H9 (cell line): ENCODE data around the gene WDFY3. TPM values are rescaled to one million over a fixed set of nuclear protein-coding genes. Genes with fewer than 3 reads are reported as not detected.

Experiments
- DNase-seq: peaks from one replicate; pipeline ENCODE4 v3.0.0-alpha.2; 2017
- H2AFZ ChIP-seq: one replicate; pipeline ENCODE4 v1.6.1; 2013; ENCODE audit warnings: mild to moderate bottlenecking, low read length, control low read depth, moderate library complexity
- H2AK5ac ChIP-seq: 2 replicates; pipeline ENCODE4 v1.6.1; 2013; ENCODE audit warnings: low read length, control low read depth, mixed read lengths; ENCODE audit not compliant: insufficient read length
- H2BK120ac ChIP-seq: one replicate; pipeline ENCODE4 v1.6.1; 2013; ENCODE audit warnings: low read depth, mild to moderate bottlenecking, low read length, control low read depth, inconsistent platforms; ENCODE audit not compliant: poor library complexity, severe bottlenecking
- H2BK12ac ChIP-seq: 2 replicates; pipeline ENCODE4 v1.6.1; 2013; ENCODE audit warnings: low read length, control low read depth, mixed read lengths, low read depth; ENCODE audit not compliant: insufficient read length
- H2BK15ac ChIP-seq: 2 replicates; pipeline ENCODE4 v1.6.1; 2013; ENCODE audit warnings: low read depth, low read length, control low read depth
- H2BK20ac ChIP-seq: one replicate; pipeline ENCODE4 v1.6.1; 2013; ENCODE audit warnings: low read depth, mild to moderate bottlenecking, low read length, control low read depth, inconsistent platforms; ENCODE audit not compliant: poor library complexity, severe bottlenecking
- H2BK5ac ChIP-seq: 2 replicates; pipeline ENCODE4 v1.6.1; 2013; ENCODE audit warnings: low read length, control low read depth, mixed read lengths; ENCODE audit not compliant: insufficient read length
- H3K14ac ChIP-seq: 2 replicates; pipeline ENCODE4 v1.6.1; 2013; ENCODE audit warnings: low read length, control low read depth; ENCODE audit not compliant: insufficient read depth
- H3K18ac ChIP-seq: 2 replicates; pipeline ENCODE4 v1.6.1; 2013; ENCODE audit warnings: low read depth, mild to moderate bottlenecking, mixed read lengths, low read length, control low read depth; ENCODE audit not compliant: insufficient read length
- H3K23ac ChIP-seq: 2 replicates; pipeline ENCODE4 v1.6.1; 2013; ENCODE audit warnings: low read length, control low read depth, mixed read lengths, low read depth; ENCODE audit not compliant: insufficient read length
- H3K23me2 ChIP-seq: 2 replicates; pipeline ENCODE4 v1.6.1; 2013; ENCODE audit warnings: low read depth, mild to moderate bottlenecking, mixed read lengths, low read length, control low read depth; ENCODE audit not compliant: insufficient read length, poor library complexity, severe bottlenecking
- H3K27ac ChIP-seq: 2 replicates; pipeline ENCODE4 v1.5.1; 2013; ENCODE audit warnings: low read length, control low read depth, mixed read lengths, low read depth; ENCODE audit not compliant: insufficient read length
- H3K27me3 ChIP-seq: 2 replicates; pipeline ENCODE4 v1.6.1; 2013; ENCODE audit warnings: low read length, control low read depth, inconsistent platforms; ENCODE audit not compliant: insufficient read depth
- H3K4ac ChIP-seq: 2 replicates; pipeline ENCODE4 v1.6.1; 2013; ENCODE audit warnings: low read depth, mild to moderate bottlenecking, control low read depth, inconsistent platforms, low read length, moderate library complexity
- H3K4me1 ChIP-seq: 2 replicates; pipeline ENCODE4 v1.6.1; 2013; ENCODE audit warnings: low read length, control low read depth, inconsistent platforms; ENCODE audit not compliant: insufficient read depth
- H3K4me2 ChIP-seq: 2 replicates; pipeline ENCODE4 v1.6.1; 2013; ENCODE audit warnings: low read length, control low read depth, mixed read lengths; ENCODE audit not compliant: insufficient read length, insufficient read depth
- H3K56ac ChIP-seq: 2 replicates; pipeline ENCODE4 v1.6.1; 2013; ENCODE audit warnings: low read depth, mild to moderate bottlenecking, mixed read lengths, low read length, control low read depth; ENCODE audit not compliant: insufficient read length
- H3K79me1 ChIP-seq: 2 replicates; pipeline ENCODE4 v1.6.1; 2013; ENCODE audit warnings: low read depth, mild to moderate bottlenecking, moderate library complexity, low read length, control low read depth, inconsistent platforms; ENCODE audit not compliant: insufficient read depth, poor library complexity, severe bottlenecking
- H3K79me2 ChIP-seq: 2 replicates; pipeline ENCODE4 v1.6.1; 2013; ENCODE audit warnings: low read length, control low read depth, inconsistent platforms; ENCODE audit not compliant: insufficient read depth
- H3K9ac ChIP-seq: 2 replicates; pipeline ENCODE4 v1.6.1; 2013; ENCODE audit warnings: low read length, control low read depth, mixed read lengths; ENCODE audit not compliant: insufficient read length; ENCODE audit errors: extremely low read depth
- H3K9me3 ChIP-seq: one replicate; pipeline ENCODE4 v1.6.1; 2013; ENCODE audit warnings: low read depth, low read length, inconsistent platforms; ENCODE audit not compliant: control insufficient read depth
- H3T11ph ChIP-seq: one replicate; pipeline ENCODE4 v1.6.1; 2013; ENCODE audit warnings: mild to moderate bottlenecking, low read length, control low read depth, inconsistent platforms
- H4K20me1 ChIP-seq: one replicate; pipeline ENCODE4 v1.6.1; 2013; ENCODE audit not compliant: control insufficient read depth, insufficient read length, insufficient read depth
- H4K5ac ChIP-seq: 2 replicates; pipeline ENCODE4 v1.6.1; 2013; ENCODE audit warnings: low read depth, mild to moderate bottlenecking, mixed read lengths, low read length, control low read depth; ENCODE audit not compliant: insufficient read length
- H4K8ac ChIP-seq: replicated peaks from 2 replicates; pipeline ENCODE4 v1.6.1; 2013; ENCODE audit warnings: low read length, control low read depth, mixed read lengths, low read depth; ENCODE audit not compliant: insufficient read length
- H4K91ac ChIP-seq: 2 replicates; pipeline ENCODE4 v1.6.1; 2013; ENCODE audit warnings: low read depth, mild to moderate bottlenecking, moderate library complexity, mixed read lengths, low read length, control low read depth; ENCODE audit not compliant: insufficient read length
- H3K27ac Mint-ChIP-seq, 3 experiments: 2 replicates in 2 of 3; 3 replicates in 1 of 3; pipeline ENCODE4 v1.8.0; 2020 to 2021; ENCODE audit warnings: mixed read lengths in 3 of 3, mild to moderate bottlenecking in 1 of 3, moderate library complexity in 1 of 3
- H3K27me3 Mint-ChIP-seq: 2 replicates; pipeline ENCODE4 v1.8.0; 2021; ENCODE audit warnings: low read depth, mild to moderate bottlenecking, moderate library complexity, mixed read lengths
- H3K36me3 Mint-ChIP-seq, 3 experiments: 2 replicates in 2 of 3; 3 replicates in 1 of 3; pipeline ENCODE4 v1.8.0; 2020 to 2021; ENCODE audit warnings: low read depth in 3 of 3, mixed read lengths in 3 of 3; ENCODE audit not compliant: insufficient read depth in 1 of 3
- H3K4me1 Mint-ChIP-seq, 2 experiments: 2 replicates each; pipeline ENCODE4 v1.8.0; 2020; ENCODE audit warnings: mixed read lengths in 2 of 2
- H3K4me3 Mint-ChIP-seq, 2 experiments: 2 replicates in 1 of 2; 3 replicates in 1 of 2; pipeline ENCODE4 v1.8.0; 2020 to 2021; ENCODE audit warnings: mild to moderate bottlenecking in 2 of 2, mixed read lengths in 2 of 2, moderate library complexity in 1 of 2
- H3K9me3 Mint-ChIP-seq, 2 experiments: 2 replicates in 1 of 2; 3 replicates in 1 of 2; pipeline ENCODE4 v1.8.0; 2020; ENCODE audit warnings: mild to moderate bottlenecking in 2 of 2, mixed read lengths in 2 of 2, moderate library complexity in 1 of 2
- CTCF ChIP-seq: fragments of 200-600 bp; sonication (generic); conservative IDR thresholded peaks from 3 replicates; pipeline ENCODE4 v1.8.0; 2021; ENCODE audit warnings: antibody characterized with exemption, mild to moderate bottlenecking
- WGBS: extraction: QIAGEN DNeasy Blood & Tissue Kit; methylation state at CpG from one replicate; pipeline ENCODE4 v1.1.7; 2013; ENCODE audit warnings: missing lambda C conversion rate, low lambda C conversion rate, mixed read lengths; ENCODE audit not compliant: insufficient read length; ENCODE audit errors: extremely low coverage; 5-methylcytosine and 5-hydroxymethylcytosine counted together
- total RNA-seq: library from RNA; stranded (reverse); gene quantifications from 2 replicates; pipeline ENCODE4 v1.2.1, GENCODE V29; 2021

Gene WDFY3
- total RNA-seq, 1 experiment from 2014 or later, result 54.6 TPM

GRCh38 chr4:84652478-84652877 is 314.0 kb downstream of the WDFY3 start:
- Histone ChIP-seq H3K9me3 (no peaks in the 10 kb centered on the region), H2BK120ac (no peak overlapping the region), H2BK20ac (no peak overlapping the region), H3K23ac (no peak overlapping the region), H2AK5ac (no peak overlapping the region), H3K23me2 (no peaks in the 10 kb centered on the region), H3K27ac (no peak overlapping the region), H3K9ac (no peak overlapping the region), H3K27me3 (no peaks in the 10 kb centered on the region), H2BK15ac (no peak overlapping the region), H3T11ph (no peak overlapping the region), H3K79me1 (no peaks in the 10 kb centered on the region), H3K4me1 (0 out of 2 replicates have a peak, but pooled peaks cover 2% of the 10 kb centered on the region), H2AFZ (no peak overlapping the region), H3K18ac (no peak overlapping the region), H2BK12ac (no peak overlapping the region), H4K5ac (no peak overlapping the region), H4K91ac (no peak overlapping the region), H3K56ac (no peak overlapping the region), H3K4me2 (no peak overlapping the region), H4K8ac (no peak overlapping the region), H2BK5ac (no peak overlapping the region), H3K4ac (no peak overlapping the region), H4K20me1 (no peaks in the 10 kb centered on the region), H3K14ac (no peak overlapping the region), H3K79me2 (no peaks in the 10 kb centered on the region)
- Mint-ChIP-seq H3K27me3 (no peaks in the 10 kb centered on the region), H3K36me3 (peaks cover 35 to 54% (median 39%) of the 10 kb centered on the region in 3 experiments), H3K4me3 (no peak overlapping the region), H3K4me1 (peaks cover 20 to 23% of the 10 kb centered on the region in 2 experiments), H3K9me3 (peaks cover 14 to 15% of the 10 kb centered on the region in 2 experiments), H3K27ac (no peak overlapping the region)
- TF ChIP-seq CTCF, result no peak
- no CpG with 5 or more reads among the region's 4 CpGs for WGBS
- DNase-seq, result no peak
